HEK293T (cell line): Measurements from ENCODE around the gene PPP2R5E.

Experiments
- ARNT ChIP-seq: fragments of 450-650 bp; IDR thresholded peaks from 2 replicates; pipeline ENCODE4 v1.6.1; 2017; ENCODE audit warnings: mild to moderate bottlenecking
- BHLHE40 ChIP-seq: fragments of 450-650 bp; IDR thresholded peaks from 2 replicates; pipeline ENCODE4 v1.6.1; 2016; ENCODE audit warnings: mild to moderate bottlenecking, moderate library complexity, borderline replicate concordance
- CTBP1 ChIP-seq: fragments of 450-650 bp; IDR thresholded peaks from 2 replicates; pipeline ENCODE4 v1.6.1; 2016; ENCODE audit warnings: borderline replicate concordance
- ELF4 ChIP-seq: fragments of 450-650 bp; IDR thresholded peaks from 2 replicates; pipeline ENCODE4 v1.6.1; 2017; ENCODE audit warnings: antibody characterized with exemption
- HDGF ChIP-seq: fragments of 450-650 bp; IDR thresholded peaks from 2 replicates; pipeline ENCODE4 v1.6.1; 2017; ENCODE audit warnings: antibody characterized with exemption, borderline replicate concordance
- L3MBTL2 ChIP-seq: fragments of 450-650 bp; conservative IDR thresholded peaks from 2 replicates; pipeline ENCODE4 v1.6.1; 2016; ENCODE audit warnings: mild to moderate bottlenecking
- NFRKB ChIP-seq: fragments of 450-650 bp; IDR thresholded peaks from 2 replicates; pipeline ENCODE4 v1.6.1; 2016; ENCODE audit warnings: mild to moderate bottlenecking, moderate library complexity
- SP1 ChIP-seq: fragments of 450-650 bp; IDR thresholded peaks from 2 replicates; pipeline ENCODE4 v1.6.1; 2017
- SUZ12 ChIP-seq: fragments of 450-650 bp; IDR thresholded peaks from 2 replicates; pipeline ENCODE4 v1.6.1; 2016; ENCODE audit warnings: mild to moderate bottlenecking

- no peak for TF ChIP-seq ARNT
- TF ChIP-seq SUZ12 = no peak
- TF ChIP-seq HDGF = no peak
- TF ChIP-seq BHLHE40 = no peak
- no peak for TF ChIP-seq SP1
- no peak for TF ChIP-seq CTBP1
- TF ChIP-seq L3MBTL2 = no peak
- TF ChIP-seq NFRKB = no peak
- TF ChIP-seq ELF4 = no peak
Observed at GRCh38 chr14:63438065-63438757, 105.0 kb downstream of the PPP2R5E start.
